Memory B cell (primary cell): ENCODE measurements around the gene ATP2A1.

Source experiments
- ATAC-seq: fragments of 150-1000 bp; cut with Tn5 transposase; 2 replicates; pipeline ENCODE4 v1.10.0; 2021; ENCODE audit warnings: low read depth, mild to moderate bottlenecking, moderate library complexity
- DNase-seq, 2 donors: peaks; one replicate each; pipeline ENCODE4 v3.0.0; 2022; ENCODE audit warnings: low spot score in 2 of 2
- H3K27ac Mint-ChIP-seq: one replicate; pipeline ENCODE4 v1.8.0; 2022; ENCODE audit warnings: mild to moderate bottlenecking, moderate library complexity, mixed read lengths
- H3K27me3 Mint-ChIP-seq: one replicate; pipeline ENCODE4 v1.8.0; 2022; ENCODE audit warnings: mixed read lengths
- H3K36me3 Mint-ChIP-seq: one replicate; pipeline ENCODE4 v1.8.0; 2022; ENCODE audit warnings: mild to moderate bottlenecking, mixed read lengths
- H3K4me1 Mint-ChIP-seq: one replicate; pipeline ENCODE4 v1.8.0; 2022; ENCODE audit warnings: mixed read lengths
- H3K4me3 Mint-ChIP-seq: one replicate; pipeline ENCODE4 v1.8.0; 2022; ENCODE audit warnings: mild to moderate bottlenecking, moderate library complexity, mixed read lengths
- H3K9me3 Mint-ChIP-seq: one replicate; pipeline ENCODE4 v1.8.0; 2022; ENCODE audit warnings: mixed read lengths

Gene ATP2A1

GRCh38 chr16:28901862-28902261 lies 23.6 kb downstream of the ATP2A1 start:
- no peaks in the 10 kb centered on the region for H3K9me3 Mint-ChIP-seq
- DNase-seq (no peak), ATAC-seq (no peak)
- H3K27ac Mint-ChIP-seq, result no peak overlapping the region
- H3K36me3 Mint-ChIP-seq, result peaks cover 8% of the 10 kb centered on the region
- no peaks in the 10 kb centered on the region for H3K27me3 Mint-ChIP-seq
- peaks cover 20% of the 10 kb centered on the region for H3K4me1 Mint-ChIP-seq
- no peak overlapping the region for H3K4me3 Mint-ChIP-seq

- Mint-ChIP-seq H3K9me3 (no peaks in the 10 kb centered on the region), H3K27ac (peak overlapping the region; percentile 24), H3K4me1 (peaks cover 20% of the 10 kb centered on the region), H3K27me3 (no peaks in the 10 kb centered on the region), H3K36me3 (peaks cover 8% of the 10 kb centered on the region), H3K4me3 (peak overlapping the region; percentile 17)
- DNase-seq, result no peak
- ATAC-seq, result peak; percentile 53
Observed at GRCh38 chr16:28902909-28903308, 24.6 kb downstream of the ATP2A1 start.

GRCh38 chr16:28903344-28904042 lies 25.2 kb downstream of the ATP2A1 start:
- Mint-ChIP-seq H3K9me3 (no peaks in the 10 kb centered on the region), H3K36me3 (peaks cover 5% of the 10 kb centered on the region), H3K27ac (no peak overlapping the region), H3K4me3 (no peak overlapping the region), H3K4me1 (peaks cover 20% of the 10 kb centered on the region), H3K27me3 (no peaks in the 10 kb centered on the region)
- DNase-seq, result no peak
- no peak for ATAC-seq

- Mint-ChIP-seq H3K9me3 (no peaks in the 10 kb centered on the region), H3K4me3 (no peak overlapping the region), H3K27me3 (no peaks in the 10 kb centered on the region), H3K4me1 (peaks cover 20% of the 10 kb centered on the region), H3K36me3 (peaks cover 5% of the 10 kb centered on the region), H3K27ac (no peak overlapping the region)
- ATAC-seq (no peak), DNase-seq (no peak)
Observed at GRCh38 chr16:28904363-28904762, 26.1 kb downstream of the ATP2A1 start.

GRCh38 chr16:28904828-28905227 lies 26.5 kb downstream of the ATP2A1 start:
- no peaks in the 10 kb centered on the region for H3K27me3 Mint-ChIP-seq
- peaks cover 20% of the 10 kb centered on the region for H3K4me1 Mint-ChIP-seq
- no peak for DNase-seq
- no peaks in the 10 kb centered on the region for H3K9me3 Mint-ChIP-seq
- H3K27ac Mint-ChIP-seq, result no peak overlapping the region
- H3K36me3 Mint-ChIP-seq, result peaks cover 5% of the 10 kb centered on the region
- ATAC-seq, result no peak
- no peak overlapping the region for H3K4me3 Mint-ChIP-seq

GRCh38 chr16:28905229-28905754 lies 27.0 kb downstream of the ATP2A1 start:
- peaks cover 20% of the 10 kb centered on the region for H3K4me1 Mint-ChIP-seq
- no peak overlapping the region for H3K27ac Mint-ChIP-seq
- H3K36me3 Mint-ChIP-seq, result peaks cover 5% of the 10 kb centered on the region
- no peaks in the 10 kb centered on the region for H3K9me3 Mint-ChIP-seq
- H3K27me3 Mint-ChIP-seq, result no peaks in the 10 kb centered on the region
- H3K4me3 Mint-ChIP-seq, result no peak overlapping the region
- ATAC-seq (no peak), DNase-seq (no peak)

- ATAC-seq, result no peak
- Mint-ChIP-seq H3K4me1 (peaks cover 23% of the 10 kb centered on the region), H3K27ac (no peak overlapping the region), H3K36me3 (peaks cover 4% of the 10 kb centered on the region), H3K4me3 (no peak overlapping the region), H3K27me3 (no peaks in the 10 kb centered on the region), H3K9me3 (no peaks in the 10 kb centered on the region)
- no peak for DNase-seq
Observed at GRCh38 chr16:28905800-28906372, 27.6 kb downstream of the ATP2A1 start.

GRCh38 chr16:28910086-28911031 lies 32.1 kb downstream of the ATP2A1 start:
- Mint-ChIP-seq H3K9me3 (no peaks in the 10 kb centered on the region), H3K27me3 (no peaks in the 10 kb centered on the region), H3K27ac (peak overlapping the region; percentile 51), H3K4me3 (peak overlapping the region; percentile 28), H3K36me3 (peaks cover 15% of the 10 kb centered on the region), H3K4me1 (peaks cover 5% of the 10 kb centered on the region)
- ATAC-seq (peak; percentile 88), DNase-seq (no peak)

GRCh38 chr16:28912558-28912957 lies 34.3 kb downstream of the ATP2A1 start:
- H3K27me3 Mint-ChIP-seq, result no peaks in the 10 kb centered on the region
- H3K36me3 Mint-ChIP-seq, result peaks cover 24% of the 10 kb centered on the region
- H3K4me1 Mint-ChIP-seq, result peaks cover 10% of the 10 kb centered on the region
- ATAC-seq, result no peak
- no peak for DNase-seq
- no peak overlapping the region for H3K4me3 Mint-ChIP-seq
- no peaks in the 10 kb centered on the region for H3K9me3 Mint-ChIP-seq
- no peak overlapping the region for H3K27ac Mint-ChIP-seq

- no peak for ATAC-seq
- DNase-seq, result no peak
- H3K9me3 Mint-ChIP-seq, result no peaks in the 10 kb centered on the region
- H3K36me3 Mint-ChIP-seq, result peaks cover 25% of the 10 kb centered on the region
- peaks cover 10% of the 10 kb centered on the region for H3K4me1 Mint-ChIP-seq
- no peak overlapping the region for H3K27ac Mint-ChIP-seq
- no peaks in the 10 kb centered on the region for H3K27me3 Mint-ChIP-seq
- H3K4me3 Mint-ChIP-seq, result no peak overlapping the region
Observed at GRCh38 chr16:28913946-28914724, 35.8 kb downstream of the ATP2A1 start.

GRCh38 chr16:28915181-28915580 lies 36.9 kb downstream of the ATP2A1 start:
- Mint-ChIP-seq H3K36me3 (peaks cover 31% of the 10 kb centered on the region), H3K4me1 (peaks cover 10% of the 10 kb centered on the region)

GRCh38 chr16:28917095-28917494 lies 38.8 kb downstream of the ATP2A1 start:
- Mint-ChIP-seq H3K27ac (peak overlapping the region; percentile 39), H3K4me3 (no peak overlapping the region)

More at GRCh38 chr16:28915181-28915580, 36.9 kb downstream of the ATP2A1 start:
- ATAC-seq, result no peak
- Mint-ChIP-seq H3K4me3 (no peak overlapping the region), H3K9me3 (no peaks in the 10 kb centered on the region), H3K27ac (peak overlapping the region; percentile 50), H3K27me3 (no peaks in the 10 kb centered on the region)
- no peak for DNase-seq

GRCh38 chr16:28918698-28919097 lies 40.4 kb downstream of the ATP2A1 start:
- H3K36me3 Mint-ChIP-seq, result peaks cover 26% of the 10 kb centered on the region
- no peaks in the 10 kb centered on the region for H3K27me3 Mint-ChIP-seq
- ATAC-seq (no peak), DNase-seq (no peak)
- peaks cover 16% of the 10 kb centered on the region for H3K4me1 Mint-ChIP-seq
- H3K4me3 Mint-ChIP-seq, result no peak overlapping the region
- H3K9me3 Mint-ChIP-seq, result no peaks in the 10 kb centered on the region
- no peak overlapping the region for H3K27ac Mint-ChIP-seq

More at GRCh38 chr16:28917095-28917494, 38.8 kb downstream of the ATP2A1 start:
- DNase-seq (no peak), ATAC-seq (no peak)
- Mint-ChIP-seq H3K27me3 (no peaks in the 10 kb centered on the region), H3K4me1 (peaks cover 11% of the 10 kb centered on the region), H3K36me3 (peaks cover 35% of the 10 kb centered on the region), H3K9me3 (no peaks in the 10 kb centered on the region)
